Prostate gland (tissue), 2 donors: ENCODE data around the gene SYNE1. TPM values are rescaled to one million over a fixed set of nuclear protein-coding genes. Genes with fewer than 3 reads are reported as not detected.

Source experiments
- DNase-seq: peaks from one replicate; pipeline ENCODE4 v3.0.0-alpha.2; 2019; ENCODE audit warnings: low spot score
- H3K27ac ChIP-seq, 2 donors: fragments of 200-600 bp; sonication (generic); 2 replicates each; pipeline ENCODE4 v1.5.1; 2017 to 2019
- H3K27me3 ChIP-seq: fragments of 200-600 bp; sonication (generic); replicated peaks from 2 replicates; pipeline ENCODE4 v1.5.1; 2019; ENCODE audit not compliant: insufficient read depth
- H3K36me3 ChIP-seq, 2 donors: fragments of 200-600 bp; sonication (generic); 1 replicate in 1 of 2; 2 replicates in 1 of 2; pipeline versions ENCODE4 v1.5.1 to v1.8.1; 2017 to 2019
- H3K4me1 ChIP-seq: fragments of 200-600 bp; sonication (generic); replicated peaks from 2 replicates; pipeline ENCODE4 v1.5.1; 2019
- H3K4me3 ChIP-seq, 2 donors: fragments of 200-600 bp; sonication (generic); 2 replicates each; pipeline ENCODE4 v1.5.1; 2017 to 2019
- H3K9me3 ChIP-seq: fragments of 200-600 bp; sonication (generic); 2 replicates; pipeline ENCODE4 v1.5.1; 2017
- POLR2A ChIP-seq: fragments of 450-650 bp; IDR thresholded peaks from one replicate; pipeline ENCODE4 v1.6.1; 2016; ENCODE audit warnings: antibody characterized with exemption, mild to moderate bottlenecking
- POLR2AphosphoS5 ChIP-seq: sonication (generic); formaldehyde crosslinking; IDR thresholded peaks from one replicate; pipeline ENCODE4 v1.6.1; 2017; ENCODE audit warnings: antibody characterized with exemption
- WGBS: methylation state at CpG from one replicate; pipeline ENCODE4 v1.1.5; 2018; 5-methylcytosine and 5-hydroxymethylcytosine counted together
- intact Hi-C: fragments of 100-400 bp; cut with DNase I; formaldehyde crosslinking; loops from one replicate; pipeline ENCODE4 v1.14.2; 2022
- total RNA-seq, 2 donors: library from RNA; depleted of rRNA; stranded (reverse); fragments of >200 nt; gene quantifications; one replicate each; pipeline ENCODE4 v1.1.0, GENCODE V29; 2016
- TF ChIP-seq, protein P1 (sequence below), 4 experiments: fragments of 200-600 bp in 2 of 4; fragments of 450-650 bp in 2 of 4; sonication (generic) in 2 of 4; IDR thresholded peaks; 1 replicate in 3 of 4; 2 replicates in 1 of 4; pipeline ENCODE4 v1.5.1; 2016 to 2019; ENCODE audit warnings: antibody characterized with exemption in 4 of 4, mild to moderate bottlenecking in 2 of 4, moderate library complexity in 2 of 4

The SYNE1 gene
- total RNA-seq, 2 donors from 2014 or later: 36.5 to 154 TPM

- Histone ChIP-seq H3K27ac (no peak overlapping the region), H3K4me1 (no peaks in the 10 kb centered on the region), H3K9me3 (no peaks in the 10 kb centered on the region), H3K4me3 (no peak overlapping the region), H3K36me3 (no peaks in the 10 kb centered on the region), H3K27me3 (no peaks in the 10 kb centered on the region)
- no peak for DNase-seq
- 81% methylated on average over 3 of the region's 3 CpGs for WGBS
- TF ChIP-seq POLR2A (no peak), POLR2AphosphoS5 (no peak)
- TF ChIP-seq, protein P1, sequence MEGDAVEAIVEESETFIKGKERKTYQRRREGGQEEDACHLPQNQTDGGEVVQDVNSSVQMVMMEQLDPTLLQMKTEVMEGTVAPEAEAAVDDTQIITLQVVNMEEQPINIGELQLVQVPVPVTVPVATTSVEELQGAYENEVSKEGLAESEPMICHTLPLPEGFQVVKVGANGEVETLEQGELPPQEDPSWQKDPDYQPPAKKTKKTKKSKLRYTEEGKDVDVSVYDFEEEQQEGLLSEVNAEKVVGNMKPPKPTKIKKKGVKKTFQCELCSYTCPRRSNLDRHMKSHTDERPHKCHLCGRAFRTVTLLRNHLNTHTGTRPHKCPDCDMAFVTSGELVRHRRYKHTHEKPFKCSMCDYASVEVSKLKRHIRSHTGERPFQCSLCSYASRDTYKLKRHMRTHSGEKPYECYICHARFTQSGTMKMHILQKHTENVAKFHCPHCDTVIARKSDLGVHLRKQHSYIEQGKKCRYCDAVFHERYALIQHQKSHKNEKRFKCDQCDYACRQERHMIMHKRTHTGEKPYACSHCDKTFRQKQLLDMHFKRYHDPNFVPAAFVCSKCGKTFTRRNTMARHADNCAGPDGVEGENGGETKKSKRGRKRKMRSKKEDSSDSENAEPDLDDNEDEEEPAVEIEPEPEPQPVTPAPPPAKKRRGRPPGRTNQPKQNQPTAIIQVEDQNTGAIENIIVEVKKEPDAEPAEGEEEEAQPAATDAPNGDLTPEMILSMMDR (IDR thresholded peaks at IDR 0.05): no peak
- intact Hi-C loops: no loop called here
Observed at GRCh38 chr6:152296648-152297376, 340.4 kb downstream of the SYNE1 start.

DNA sequence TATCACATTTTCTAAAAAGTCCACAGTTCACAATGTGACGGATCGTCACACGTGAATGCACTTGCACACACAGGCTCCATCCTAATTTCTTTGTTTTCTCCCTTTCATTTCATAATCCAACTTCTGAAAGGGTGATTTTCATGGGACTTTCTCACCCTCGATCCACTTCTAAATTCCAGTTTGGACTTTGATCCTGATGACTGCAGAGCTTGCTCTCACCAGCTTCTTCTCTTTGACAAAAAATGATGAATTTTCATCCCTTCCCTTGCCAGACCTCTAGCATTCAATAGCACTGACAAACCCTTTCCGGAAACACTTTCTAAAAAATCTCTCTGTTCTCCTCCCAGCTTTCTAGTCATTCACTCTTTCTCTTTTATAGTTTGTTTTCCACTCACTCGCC lies 341.2 kb downstream of the SYNE1 start:
- Histone ChIP-seq H3K4me3 (no peak overlapping the region), H3K36me3 (no peaks in the 10 kb centered on the region), H3K4me1 (no peaks in the 10 kb centered on the region), H3K9me3 (no peaks in the 10 kb centered on the region), H3K27me3 (no peaks in the 10 kb centered on the region), H3K27ac (no peak overlapping the region)
- intact Hi-C loops: no loop called here
- DNase-seq: no peak
- TF ChIP-seq, protein P1 (IDR thresholded peaks at IDR 0.05): no peak
- TF ChIP-seq POLR2A (no peak), POLR2AphosphoS5 (no peak)
- 51% methylated on average over 6 of the region's 6 CpGs for WGBS

DNA sequence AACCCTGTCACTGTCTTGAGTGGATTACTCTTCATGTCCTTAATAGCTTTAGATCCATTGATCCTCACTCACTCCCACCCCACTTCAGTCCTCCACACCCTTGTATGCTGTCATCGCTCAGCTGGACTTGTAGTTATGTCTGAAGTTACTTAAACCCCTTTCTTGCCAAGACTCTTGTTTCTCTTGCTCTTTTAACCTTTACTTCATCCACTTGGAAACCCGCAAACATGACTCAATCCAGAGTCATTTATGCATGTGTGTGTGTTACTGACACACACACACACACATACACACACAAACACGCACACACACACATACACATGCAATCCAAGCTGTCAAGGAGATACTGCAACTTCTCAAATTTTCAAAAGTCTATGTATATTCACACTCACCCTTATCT lies 341.8 kb downstream of the SYNE1 start:
- 93% methylated on average over 3 of the region's 3 CpGs for WGBS
- Histone ChIP-seq H3K9me3 (no peaks in the 10 kb centered on the region), H3K4me3 (no peak overlapping the region), H3K27me3 (no peaks in the 10 kb centered on the region), H3K36me3 (no peaks in the 10 kb centered on the region), H3K4me1 (no peaks in the 10 kb centered on the region), H3K27ac (no peak overlapping the region)
- no peak for DNase-seq
- intact Hi-C loops: no loop called here
- no peak for TF ChIP-seq POLR2A
- TF ChIP-seq POLR2AphosphoS5: no peak
- TF ChIP-seq, protein P1 (IDR thresholded peaks at IDR 0.05): no peak

DNA sequence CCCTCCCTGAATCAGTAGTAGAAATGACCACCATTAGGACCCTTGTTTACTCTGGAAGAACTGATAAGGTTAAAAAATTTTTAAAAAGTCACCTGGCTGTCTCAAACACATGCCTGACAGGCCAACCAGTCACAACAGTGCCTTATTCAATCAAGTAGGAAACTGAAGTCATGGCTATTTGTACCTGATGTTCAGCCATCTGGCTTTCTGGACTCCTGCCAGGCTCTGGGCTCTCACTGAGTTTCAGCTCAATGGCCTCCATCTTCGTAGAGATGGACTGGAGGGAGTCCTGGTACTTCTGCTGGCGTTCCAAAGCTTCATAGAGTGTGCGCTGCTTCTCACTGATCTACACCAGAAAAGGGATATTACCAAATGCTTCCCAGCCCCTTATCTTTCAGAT lies 343.8 kb downstream of the SYNE1 start:
- peaks cover 0 to 3% of the 10 kb centered on the region in 2 donors for H3K36me3 ChIP-seq
- H3K27ac ChIP-seq: no peak overlapping the region
- no peak overlapping the region for H3K4me3 ChIP-seq
- H3K27me3 ChIP-seq: no peaks in the 10 kb centered on the region
- WGBS: 91% methylated on average over 3 of the region's 3 CpGs
- intact Hi-C loops: no loop called here
- DNase-seq: no peak
- TF ChIP-seq POLR2AphosphoS5: no peak
- TF ChIP-seq POLR2A: no peak
- TF ChIP-seq, protein P1 (IDR thresholded peaks at IDR 0.05): no peak
- no peaks in the 10 kb centered on the region for H3K4me1 ChIP-seq
- H3K9me3 ChIP-seq: no peaks in the 10 kb centered on the region

DNA sequence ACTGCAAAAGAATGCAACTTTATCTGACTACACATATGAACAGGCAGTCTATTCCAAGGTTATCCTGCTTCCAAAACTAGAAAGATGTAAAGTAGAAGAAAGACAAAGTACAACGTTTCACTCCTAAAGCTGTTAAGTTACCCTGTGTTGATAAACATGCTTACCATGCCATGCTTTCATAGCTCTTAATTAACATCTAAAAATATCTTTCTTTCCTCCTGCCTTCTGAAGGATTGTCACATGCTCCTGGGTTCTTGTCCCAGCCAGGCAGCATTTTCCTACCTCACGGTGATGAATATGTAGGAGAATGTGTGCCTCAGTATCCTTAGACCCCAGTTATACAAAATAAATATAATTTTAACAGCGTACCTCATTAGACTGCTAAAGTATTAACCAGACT lies 344.6 kb downstream of the SYNE1 start:
- 84% methylated on average over 3 of the region's 3 CpGs for WGBS
- peaks cover 0 to 3% of the 10 kb centered on the region in 2 donors for H3K36me3 ChIP-seq
- no peaks in the 10 kb centered on the region for H3K27me3 ChIP-seq
- DNase-seq: no peak
- H3K27ac ChIP-seq: no peak overlapping the region
- no peaks in the 10 kb centered on the region for H3K9me3 ChIP-seq
- H3K4me3 ChIP-seq: no peak overlapping the region
- no peak for TF ChIP-seq POLR2A
- TF ChIP-seq POLR2AphosphoS5: no peak
- TF ChIP-seq, protein P1 (IDR thresholded peaks at IDR 0.05): no peak
- intact Hi-C loops: no loop called here
- H3K4me1 ChIP-seq: no peaks in the 10 kb centered on the region
